Muscle layer of colon (tissue), 2 donors: ENCODE measurements around the gene ADD2.
"Not testable (repeated sequence)": the region's sequence is repeated elsewhere in the genome, so short reads cannot be mapped to it uniquely, and the experiment has no call there.

Experiments used
- H3K27ac ChIP-seq: one replicate; pipeline ENCODE4 v1.7.0; 2013; ENCODE audit warnings: low read depth, mild to moderate bottlenecking, low read length, moderate library complexity
- H3K27me3 ChIP-seq, 2 donors: one replicate each; pipeline ENCODE4 v1.7.0; 2013; ENCODE audit warnings: low read length in 2 of 2, mild to moderate bottlenecking in 2 of 2; ENCODE audit not compliant: insufficient read depth in 2 of 2, control insufficient read depth in 1 of 2
- H3K36me3 ChIP-seq: one replicate; pipeline ENCODE4 v1.7.0; 2013; ENCODE audit warnings: mild to moderate bottlenecking, low read length; ENCODE audit not compliant: insufficient read depth
- H3K4me1 ChIP-seq: one replicate; pipeline ENCODE4 v1.7.0; 2013; ENCODE audit warnings: mild to moderate bottlenecking, low read length; ENCODE audit not compliant: insufficient read depth
- H3K4me3 ChIP-seq, 2 donors: one replicate each; pipeline ENCODE4 v1.7.0; 2013; ENCODE audit warnings: low read length in 2 of 2, low read depth in 1 of 2, mild to moderate bottlenecking in 1 of 2, moderate library complexity in 1 of 2
- H3K9ac ChIP-seq: one replicate; pipeline ENCODE4 v1.7.0; 2013; ENCODE audit warnings: low read length
- H3K9me3 ChIP-seq: one replicate; pipeline ENCODE4 v1.7.0; 2013; ENCODE audit warnings: mild to moderate bottlenecking, low read length
- donor health status: abdominal sarcoma.
- donor health status: Adenocarcinoma of cecum.

The ADD2 gene

GRCh38 chr2:70746094-70746974 lies 21.7 kb downstream of the ADD2 start:
- no peak overlapping the region for H3K4me3 ChIP-seq
- no peaks in the 10 kb centered on the region for H3K27me3 ChIP-seq
- no peaks in the 10 kb centered on the region for H3K9me3 ChIP-seq
- no peak overlapping the region for H3K27ac ChIP-seq
- no peaks in the 10 kb centered on the region for H3K36me3 ChIP-seq
- no peaks in the 10 kb centered on the region for H3K4me1 ChIP-seq
- no peak overlapping the region for H3K9ac ChIP-seq

- Histone ChIP-seq H3K9me3 (no peaks in the 10 kb centered on the region), H3K27me3 (no peaks in the 10 kb centered on the region), H3K4me3 (no peak overlapping the region), H3K27ac (no peak overlapping the region), H3K36me3 (no peaks in the 10 kb centered on the region), H3K4me1 (no peaks in the 10 kb centered on the region), H3K9ac (no peak overlapping the region)
Measured at GRCh38 chr2:70745276-70745825, 22.6 kb downstream of the ADD2 start.

GRCh38 chr2:70744397-70744796 lies 23.6 kb downstream of the ADD2 start:
- Histone ChIP-seq H3K9ac (no peak overlapping the region), H3K27ac (no peak overlapping the region), H3K36me3 (no peaks in the 10 kb centered on the region), H3K27me3 (no peaks in the 10 kb centered on the region), H3K9me3 (no peaks in the 10 kb centered on the region), H3K4me1 (no peaks in the 10 kb centered on the region), H3K4me3 (no peak overlapping the region)

- Histone ChIP-seq H3K4me3 (no peak overlapping the region), H3K9me3 (no peaks in the 10 kb centered on the region), H3K36me3 (no peaks in the 10 kb centered on the region), H3K9ac (no peak overlapping the region), H3K4me1 (no peaks in the 10 kb centered on the region), H3K27ac (no peak overlapping the region), H3K27me3 (no peaks in the 10 kb centered on the region)
Measured at GRCh38 chr2:70743677-70744076, 24.3 kb downstream of the ADD2 start.

GRCh38 chr2:70743068-70743467 lies 24.9 kb downstream of the ADD2 start:
- no peak overlapping the region for H3K9ac ChIP-seq
- H3K4me1 ChIP-seq = no peaks in the 10 kb centered on the region
- H3K36me3 ChIP-seq = no peaks in the 10 kb centered on the region
- H3K9me3 ChIP-seq = no peaks in the 10 kb centered on the region
- no peak overlapping the region for H3K4me3 ChIP-seq
- H3K27me3 ChIP-seq = no peaks in the 10 kb centered on the region
- no peak overlapping the region for H3K27ac ChIP-seq

GRCh38 chr2:70739492-70739891 lies 28.5 kb downstream of the ADD2 start:
- H3K9ac ChIP-seq = not testable (repeated sequence)

GRCh38 chr2:70738159-70738558 lies 29.8 kb downstream of the ADD2 start:
- H3K4me1 ChIP-seq = no peaks in the 10 kb centered on the region
- H3K27me3 ChIP-seq = peaks cover 0 to 11% of the 10 kb centered on the region in 2 donors
- H3K9me3 ChIP-seq = no peaks in the 10 kb centered on the region
- no peak overlapping the region for H3K27ac ChIP-seq
- H3K4me3 ChIP-seq = no peak overlapping the region
- no peaks in the 10 kb centered on the region for H3K36me3 ChIP-seq
- no peak overlapping the region for H3K9ac ChIP-seq

More at GRCh38 chr2:70739492-70739891, 28.5 kb downstream of the ADD2 start:
- H3K27me3 ChIP-seq, H3K4me3 ChIP-seq, H3K27ac ChIP-seq, H3K9me3 ChIP-seq, H3K36me3 ChIP-seq, H3K4me1 ChIP-seq: not testable (repeated sequence)

- Histone ChIP-seq H3K36me3 (no peaks in the 10 kb centered on the region), H3K4me1 (no peaks in the 10 kb centered on the region), H3K4me3 (no peak overlapping the region)
Measured at GRCh38 chr2:70735071-70735470, 32.9 kb downstream of the ADD2 start.

GRCh38 chr2:70733646-70734180 lies 34.3 kb downstream of the ADD2 start:
- Histone ChIP-seq H3K9ac (no peak overlapping the region), H3K27me3 (peaks cover 0 to 11% of the 10 kb centered on the region in 2 donors), H3K27ac (no peak overlapping the region), H3K9me3 (no peaks in the 10 kb centered on the region), H3K4me3 (no peak overlapping the region), H3K4me1 (no peaks in the 10 kb centered on the region), H3K36me3 (no peaks in the 10 kb centered on the region)

More at GRCh38 chr2:70735071-70735470, 32.9 kb downstream of the ADD2 start:
- H3K27me3 ChIP-seq = peaks cover 0 to 11% of the 10 kb centered on the region in 2 donors
- no peaks in the 10 kb centered on the region for H3K9me3 ChIP-seq
- no peak overlapping the region for H3K9ac ChIP-seq
- H3K27ac ChIP-seq = no peak overlapping the region

GRCh38 chr2:70732766-70733645 lies 35.0 kb downstream of the ADD2 start:
- Histone ChIP-seq H3K36me3 (no peaks in the 10 kb centered on the region), H3K27me3 (peaks cover 0 to 11% of the 10 kb centered on the region in 2 donors), H3K4me1 (no peaks in the 10 kb centered on the region), H3K9ac (no peak overlapping the region), H3K9me3 (no peaks in the 10 kb centered on the region), H3K27ac (no peak overlapping the region), H3K4me3 (no peak overlapping the region)

- Histone ChIP-seq H3K27me3 (peaks cover 0 to 11% of the 10 kb centered on the region in 2 donors), H3K27ac (no peak overlapping the region), H3K4me3 (no peak overlapping the region), H3K4me1 (no peaks in the 10 kb centered on the region), H3K9me3 (no peaks in the 10 kb centered on the region), H3K9ac (no peak overlapping the region), H3K36me3 (no peaks in the 10 kb centered on the region)
Measured at GRCh38 chr2:70730730-70731129, 37.3 kb downstream of the ADD2 start.
